Right lobe of liver (tissue), 6 donors: ENCODE data around the gene DDOST. TPM values are rescaled to one million over a fixed set of nuclear protein-coding genes. Genes with fewer than 3 reads are reported as not detected.

Experiments
- ATAC-seq, 4 donors: fragments of 200-7000 bp; cut with Tn5 transposase; one replicate each; pipeline ENCODE4 v1.9.1; 2020; ENCODE audit warnings: mild to moderate bottlenecking in 4 of 4, moderate library complexity in 4 of 4
- DNase-seq, 3 donors: peaks; one replicate each; pipeline ENCODE4 v3.0.0-alpha.2; 2020
- H3K27ac ChIP-seq, 3 donors: fragments of 200-600 bp; one replicate each; pipeline ENCODE4 v1.8.0; 2022
- H3K27me3 ChIP-seq, 2 donors: fragments of 200-600 bp; one replicate each; pipeline ENCODE4 v1.8.0; 2022
- H3K36me3 ChIP-seq, 4 donors: fragments of 200-600 bp; sonication (generic) in 1 of 4; one replicate each; pipeline versions ENCODE4 v1.5.1 to v1.8.0; 2017 to 2022; ENCODE audit warnings: control low read depth in 1 of 4
- H3K4me1 ChIP-seq, 4 donors: fragments of 200-600 bp; sonication (generic) in 1 of 4; one replicate each; pipeline versions ENCODE4 v1.5.1 to v1.8.0; 2017 to 2022; ENCODE audit warnings: control low read depth in 1 of 4
- H3K4me3 ChIP-seq, 3 donors: fragments of 200-600 bp; one replicate each; pipeline ENCODE4 v1.8.0; 2022
- H3K9me3 ChIP-seq, 4 donors: fragments of 200-600 bp; sonication (generic) in 1 of 4; one replicate each; pipeline versions ENCODE4 v1.5.1 to v1.8.0; 2017 to 2022; ENCODE audit warnings: control low read depth in 1 of 4
- POLR2A ChIP-seq: fragments of 450-650 bp; IDR thresholded peaks from one replicate; pipeline ENCODE4 v1.6.1; 2017; ENCODE audit warnings: antibody characterized with exemption, mild to moderate bottlenecking
- WGBS: methylation state at CpG from one replicate; pipeline ENCODE4 v1.1.6; 2018; ENCODE audit warnings: low coverage, low lambda C conversion rate; ENCODE audit not compliant: insufficient coverage; ENCODE audit errors: missing lambda C conversion rate; 5-methylcytosine and 5-hydroxymethylcytosine counted together
- intact Hi-C, 2 donors: fragments of 100-400 bp; cut with DNase I; formaldehyde crosslinking; loops; one replicate each; pipeline versions ENCODE4 v1.11.2 to v1.14.1; 2022
- total RNA-seq, 6 experiments: library from RNA; depleted of rRNA in 2 of 6; stranded (reverse); fragments of >200 nt in 2 of 6; fragmentation: NEBNext Ultra II Directional in 3 of 6; extraction: Animal tissue kit (Norgen Biotek cat#: 25700) in 3 of 6; gene quantifications; one replicate each; pipeline versions ENCODE4 v1.1.0 to v1.2.4, GENCODE V29; 2016 to 2023
- TF ChIP-seq, protein P1 (sequence below), 4 donors: fragments of 200-600 bp in 3 of 4; fragments of 450-650 bp in 1 of 4; IDR thresholded peaks; one replicate each; pipeline versions ENCODE4 v1.5.1 to v1.8.0; 2016 to 2022; ENCODE audit warnings: antibody characterized with exemption in 4 of 4, mild to moderate bottlenecking in 2 of 4
- donor health status: DM: no; HTN: yes; CAD: no.
- donor health status: DM: no; HTN: no; CAD: no.
- donor health status: DM: no; HTN: no; CAD: no.
- donor health status: DM: no; HTN: yes; CAD: no.
- donor health status: DM: no; HTN: yes; CAD: no.

Gene DDOST
- total RNA-seq, 6 experiments from 2014 or later, result 53.0 to 132 (median 100) TPM

DNA sequence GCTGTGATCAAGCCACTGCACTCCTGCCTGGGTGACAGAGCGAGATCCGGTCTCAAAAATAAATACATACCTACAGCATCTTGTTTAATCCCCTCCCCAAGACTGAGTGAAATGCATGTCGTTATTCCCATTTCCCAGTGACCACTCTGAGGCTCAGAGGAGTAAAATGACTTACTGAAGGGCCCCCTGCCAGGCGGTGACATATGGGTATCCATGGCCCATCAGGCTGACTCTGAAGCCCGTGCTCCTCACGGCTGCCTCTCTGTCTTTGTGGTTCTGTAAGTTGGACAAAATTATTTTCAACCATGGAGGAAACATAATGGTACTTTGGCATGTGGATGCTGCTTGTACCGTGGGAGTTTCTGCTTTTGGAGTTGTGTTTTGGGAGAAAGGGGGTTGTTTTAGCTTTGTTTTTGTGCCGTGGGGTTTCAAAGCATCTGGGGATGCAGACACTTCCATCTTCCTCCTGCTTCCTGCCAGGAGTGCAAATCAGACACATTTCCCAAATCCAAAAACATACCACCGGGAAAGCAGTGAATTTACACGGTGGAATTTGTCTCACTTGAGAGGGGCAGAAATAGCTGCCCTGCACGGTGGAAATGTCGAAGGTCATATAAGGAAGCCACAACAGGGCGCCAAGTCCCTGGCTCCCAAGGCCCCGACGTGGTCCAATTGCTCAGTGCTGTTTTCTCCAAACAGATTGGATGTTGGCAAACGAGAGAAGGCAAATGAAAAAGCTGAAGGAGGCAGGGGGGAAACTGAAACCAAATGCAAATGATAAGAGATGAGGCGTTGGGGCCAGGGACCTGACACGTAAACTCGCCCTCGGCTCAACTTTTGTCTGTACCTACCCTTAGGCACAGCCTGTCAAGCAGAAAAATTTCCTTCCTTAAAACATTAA is 45.0 kb downstream of the DDOST start:
- TF ChIP-seq, protein P1, sequence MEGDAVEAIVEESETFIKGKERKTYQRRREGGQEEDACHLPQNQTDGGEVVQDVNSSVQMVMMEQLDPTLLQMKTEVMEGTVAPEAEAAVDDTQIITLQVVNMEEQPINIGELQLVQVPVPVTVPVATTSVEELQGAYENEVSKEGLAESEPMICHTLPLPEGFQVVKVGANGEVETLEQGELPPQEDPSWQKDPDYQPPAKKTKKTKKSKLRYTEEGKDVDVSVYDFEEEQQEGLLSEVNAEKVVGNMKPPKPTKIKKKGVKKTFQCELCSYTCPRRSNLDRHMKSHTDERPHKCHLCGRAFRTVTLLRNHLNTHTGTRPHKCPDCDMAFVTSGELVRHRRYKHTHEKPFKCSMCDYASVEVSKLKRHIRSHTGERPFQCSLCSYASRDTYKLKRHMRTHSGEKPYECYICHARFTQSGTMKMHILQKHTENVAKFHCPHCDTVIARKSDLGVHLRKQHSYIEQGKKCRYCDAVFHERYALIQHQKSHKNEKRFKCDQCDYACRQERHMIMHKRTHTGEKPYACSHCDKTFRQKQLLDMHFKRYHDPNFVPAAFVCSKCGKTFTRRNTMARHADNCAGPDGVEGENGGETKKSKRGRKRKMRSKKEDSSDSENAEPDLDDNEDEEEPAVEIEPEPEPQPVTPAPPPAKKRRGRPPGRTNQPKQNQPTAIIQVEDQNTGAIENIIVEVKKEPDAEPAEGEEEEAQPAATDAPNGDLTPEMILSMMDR (IDR thresholded peaks at IDR 0.05), result no peak
- TF ChIP-seq POLR2A, result no peak
- H3K4me1 ChIP-seq, result peaks cover 0 to 34% (median 8%) of the 10 kb centered on the region in 4 donors
- ATAC-seq (peak in 2 of 4 donors; percentile 2 to 4), DNase-seq (no peak)
- H3K27ac ChIP-seq, result peak overlapping the region in 1 of 3 donors; percentile 33
- intact Hi-C loops, result no loop called here
- WGBS, result 46% methylated on average over 19 of the region's 20 CpGs
- no peaks in the 10 kb centered on the region for H3K27me3 ChIP-seq
- no peaks in the 10 kb centered on the region for H3K9me3 ChIP-seq
- peaks cover 0 to 16% (median 7%) of the 10 kb centered on the region in 4 donors for H3K36me3 ChIP-seq
- no peak overlapping the region for H3K4me3 ChIP-seq

DNA sequence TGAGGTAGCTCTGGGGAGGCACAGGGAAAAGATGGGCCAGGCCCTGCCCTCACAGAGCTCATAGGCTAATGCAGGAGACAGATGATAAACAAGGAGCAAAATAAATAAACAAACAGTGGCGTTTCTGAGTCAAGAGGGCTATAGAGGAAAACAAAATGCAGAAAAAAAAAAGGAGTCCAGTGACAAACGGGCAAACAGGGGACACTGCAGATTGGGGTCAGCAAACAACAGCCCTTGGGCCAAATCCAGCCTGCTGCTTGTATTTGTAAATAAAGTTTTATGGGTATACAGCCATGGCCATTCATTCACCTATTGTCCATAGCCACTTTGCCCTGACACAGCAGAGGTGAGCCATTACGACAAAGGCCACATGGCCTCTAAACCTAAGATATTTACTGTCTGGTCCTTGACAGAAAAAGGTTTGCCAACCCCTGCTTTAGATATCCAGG is 47.0 kb downstream of the DDOST start:
- Histone ChIP-seq H3K36me3 (peaks cover 0 to 25% (median 7%) of the 10 kb centered on the region in 4 donors), H3K9me3 (no peaks in the 10 kb centered on the region), H3K27me3 (no peaks in the 10 kb centered on the region), H3K4me3 (no peak overlapping the region), H3K4me1 (peaks cover 0 to 34% (median 8%) of the 10 kb centered on the region in 4 donors), H3K27ac (peak overlapping the region; percentile 72 to 94 (median 84))
- intact Hi-C loops, result no loop called here
- 30% methylated on average over 3 of the region's 3 CpGs for WGBS
- TF ChIP-seq POLR2A, result no peak
- TF ChIP-seq, protein P1 (IDR thresholded peaks at IDR 0.05), result no peak
- ATAC-seq (peak in 2 of 4 donors; percentile 7 to 27), DNase-seq (no peak)

DNA sequence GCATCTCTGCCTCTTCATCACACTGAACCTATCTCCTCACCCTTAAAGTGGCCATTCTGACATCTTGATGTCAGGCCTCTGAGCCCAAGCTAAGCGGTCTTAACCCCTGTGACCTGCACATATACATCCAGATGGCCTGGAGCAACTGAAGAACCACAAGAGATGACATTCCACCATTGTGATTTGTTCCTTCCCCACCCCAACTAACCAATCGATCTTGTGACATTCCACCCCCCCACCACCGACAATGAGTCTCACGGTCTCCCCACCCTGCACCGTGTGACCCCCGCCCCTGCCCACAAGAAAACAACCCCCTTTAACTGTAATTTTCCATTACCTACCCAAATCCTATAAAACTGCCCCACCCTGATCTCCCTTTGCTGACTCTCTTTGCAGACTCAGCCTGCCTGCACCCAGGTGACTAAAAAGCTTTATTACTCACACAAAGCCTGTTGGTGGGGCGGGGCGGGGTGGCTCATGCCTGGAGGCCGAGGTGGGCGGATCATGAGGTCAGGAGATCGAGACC is 48.9 kb downstream of the DDOST start:
- DNase-seq (no peak), ATAC-seq (no peak)
- Histone ChIP-seq H3K36me3 (peaks cover 0 to 19% (median 4%) of the 10 kb centered on the region in 4 donors), H3K27me3 (no peaks in the 10 kb centered on the region), H3K9me3 (no peaks in the 10 kb centered on the region), H3K4me3 (no peak overlapping the region), H3K4me1 (peaks cover 0 to 34% (median 8%) of the 10 kb centered on the region in 4 donors), H3K27ac (peak overlapping the region in 2 of 3 donors; percentile 72 to 94)
- WGBS, result 80% methylated on average over 10 of the region's 11 CpGs
- TF ChIP-seq, protein P1 (IDR thresholded peaks at IDR 0.05), result no peak
- no peak for TF ChIP-seq POLR2A
- intact Hi-C loops, result no loop called here

DNA sequence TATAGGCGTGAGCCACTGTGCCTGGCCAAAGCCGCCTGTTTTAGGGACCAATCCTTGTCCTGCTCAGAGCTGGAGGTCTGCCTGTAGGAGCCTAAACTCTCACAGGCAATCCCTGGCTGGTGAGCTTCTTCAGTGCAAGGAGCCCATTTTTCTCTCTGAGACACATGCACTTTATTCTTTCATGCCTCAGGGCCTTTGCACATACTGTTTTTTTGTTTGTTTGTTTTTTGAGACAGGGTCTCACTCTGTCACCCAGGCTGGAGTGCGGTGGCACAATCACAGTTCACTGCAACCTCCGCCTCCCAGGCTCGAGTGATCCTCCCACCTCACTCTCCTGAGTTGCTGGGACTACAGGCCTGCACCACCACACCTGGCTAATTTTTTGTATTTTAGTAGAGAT is 49.5 kb downstream of the DDOST start:
- Histone ChIP-seq H3K4me3 (no peak overlapping the region), H3K9me3 (no peaks in the 10 kb centered on the region), H3K27ac (no peak overlapping the region), H3K27me3 (no peaks in the 10 kb centered on the region), H3K4me1 (peaks cover 0 to 38% (median 10%) of the 10 kb centered on the region in 4 donors), H3K36me3 (peaks cover 0 to 19% (median 4%) of the 10 kb centered on the region in 4 donors)
- ATAC-seq (no peak), DNase-seq (no peak)
- no peak for TF ChIP-seq POLR2A
- TF ChIP-seq, protein P1 (IDR thresholded peaks at IDR 0.05), result no peak
- 86% methylated on average over 3 of the region's 5 CpGs for WGBS
- intact Hi-C loops, result no loop called here
